BLaER1 (cell line): ENCODE measurements around the gene COL24A1.

Source experiments
- H3K27ac ChIP-seq: shearing (Covaris generic); formaldehyde crosslinking; 2 replicates; pipeline ENCODE4 v1.8.1; 2022
- H3K27me3 ChIP-seq: shearing (Covaris generic); formaldehyde crosslinking; 2 replicates; pipeline ENCODE4 v1.8.1; 2022
- H3K36me3 ChIP-seq: shearing (Covaris generic); formaldehyde crosslinking; 2 replicates; pipeline ENCODE4 v1.8.1; 2022
- H3K4me1 ChIP-seq: shearing (Covaris generic); formaldehyde crosslinking; 2 replicates; pipeline ENCODE4 v1.8.1; 2022
- H3K4me2 ChIP-seq: shearing (Covaris generic); formaldehyde crosslinking; 2 replicates; pipeline ENCODE4 v1.8.1; 2022
- H3K4me3 ChIP-seq: shearing (Covaris generic); formaldehyde crosslinking; 2 replicates; pipeline ENCODE4 v1.8.1; 2022
- H3K9ac ChIP-seq: shearing (Covaris generic); formaldehyde crosslinking; 2 replicates; pipeline ENCODE4 v1.8.1; 2022
- H3K9me3 ChIP-seq: shearing (Covaris generic); formaldehyde crosslinking; 2 replicates; pipeline ENCODE4 v1.8.1; 2022
- H4K20me1 ChIP-seq: shearing (Covaris generic); formaldehyde crosslinking; 2 replicates; pipeline ENCODE4 v1.8.1; 2022
- Cebpa-rat ChIP-seq: shearing (Covaris generic); IDR thresholded peaks from 2 replicates; pipeline ENCODE4 v1.8.1; 2022

The COL24A1 gene

DNA sequence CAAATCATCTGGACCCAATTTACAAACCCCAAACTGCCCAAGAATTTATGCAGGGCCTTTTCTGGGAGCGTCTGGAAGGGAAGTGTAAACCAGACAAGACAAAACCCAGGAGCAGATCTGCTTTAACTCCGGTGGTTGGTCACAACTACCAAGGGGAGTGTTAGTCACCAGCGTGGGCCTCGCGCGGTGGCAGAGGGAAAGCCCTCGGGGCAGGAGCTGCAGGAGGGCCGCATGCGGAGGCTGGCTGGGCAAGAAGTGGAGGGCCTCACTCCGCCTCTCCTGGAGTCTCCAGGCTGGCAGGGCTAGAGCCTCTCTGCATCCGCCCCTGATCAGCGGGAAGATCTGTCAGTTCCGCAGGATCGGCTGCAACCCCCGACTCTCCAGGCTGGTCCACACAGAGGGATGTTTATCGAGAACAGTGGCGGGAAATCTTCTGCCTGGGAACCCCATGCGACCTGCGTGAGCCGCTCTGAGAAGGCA, 2.0 kb downstream of the COL24A1 start:
- Histone ChIP-seq H3K9me3 (peaks cover 22% of the 10 kb centered on the region), H3K9ac (no peak overlapping the region), H3K27me3 (peaks cover 37% of the 10 kb centered on the region), H3K4me2 (no peak overlapping the region), H3K4me3 (no peak overlapping the region), H3K27ac (no peak overlapping the region), H3K36me3 (no peaks in the 10 kb centered on the region), H4K20me1 (peaks cover 6% of the 10 kb centered on the region; the same call in 1 of the 2 replicates), H3K4me1 (peaks cover 15% of the 10 kb centered on the region)
- no peak for TF ChIP-seq Cebpa-rat

DNA sequence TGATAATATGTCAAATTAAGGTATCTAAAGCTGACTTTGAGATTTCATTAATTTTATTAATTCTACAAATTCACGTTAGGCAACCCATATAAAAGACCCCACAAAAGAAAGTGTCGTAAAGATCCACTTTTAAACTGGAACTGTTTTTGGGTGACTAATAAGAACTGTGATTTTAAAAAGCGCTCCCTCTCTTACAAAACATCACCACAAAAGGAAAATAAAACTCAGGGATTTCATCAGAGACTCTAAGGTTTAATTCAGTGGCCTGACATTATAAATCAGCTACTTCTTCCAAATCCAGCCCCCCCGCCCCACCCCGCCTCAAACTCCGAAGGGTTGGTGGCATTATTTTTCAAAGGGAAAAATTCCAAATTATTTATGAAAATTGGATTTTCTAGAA, 2.7 kb downstream of the COL24A1 start:
- Histone ChIP-seq H3K9me3 (peaks cover 22% of the 10 kb centered on the region), H3K4me2 (no peak overlapping the region), H3K27ac (no peak overlapping the region), H3K4me1 (peaks cover 15% of the 10 kb centered on the region), H4K20me1 (peaks cover 6% of the 10 kb centered on the region; the same call in 1 of the 2 replicates), H3K4me3 (no peak overlapping the region), H3K9ac (no peak overlapping the region), H3K27me3 (peaks cover 37% of the 10 kb centered on the region), H3K36me3 (no peaks in the 10 kb centered on the region)
- TF ChIP-seq Cebpa-rat = no peak

GRCh38 chr1:86152887-86153286, 3.7 kb downstream of the COL24A1 start:
- H3K36me3 ChIP-seq = no peaks in the 10 kb centered on the region
- H3K27ac ChIP-seq = no peak overlapping the region
- H3K9me3 ChIP-seq = peaks cover 22% of the 10 kb centered on the region
- TF ChIP-seq Cebpa-rat = no peak
- H3K4me1 ChIP-seq = peaks cover 15% of the 10 kb centered on the region
- no peak overlapping the region for H3K4me2 ChIP-seq
- peaks cover 37% of the 10 kb centered on the region for H3K27me3 ChIP-seq
- no peak overlapping the region for H3K4me3 ChIP-seq
- no peak overlapping the region for H3K9ac ChIP-seq
- H4K20me1 ChIP-seq = peaks cover 6% of the 10 kb centered on the region; the same call in 1 of the 2 replicates

DNA sequence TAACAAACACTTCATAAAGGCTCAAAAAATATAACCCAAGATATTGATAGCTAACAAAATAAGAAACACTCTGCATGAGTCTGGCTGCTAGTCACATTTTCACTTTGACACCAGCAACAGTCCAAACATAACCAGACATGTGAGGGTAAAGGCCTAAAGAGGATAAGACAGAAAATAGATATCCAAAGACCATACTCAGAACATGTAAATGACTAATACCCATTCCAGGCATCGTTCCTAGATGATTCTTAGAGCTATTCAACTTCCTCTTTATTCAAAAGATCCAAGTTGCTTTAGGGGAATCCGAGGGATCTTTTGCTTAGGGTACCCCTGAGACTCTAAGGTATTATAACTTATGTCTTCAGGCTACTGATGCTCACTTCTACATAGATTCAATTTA, 5.1 kb downstream of the COL24A1 start:
- Histone ChIP-seq H3K36me3 (no peaks in the 10 kb centered on the region), H3K4me2 (no peak overlapping the region), H3K9ac (no peak overlapping the region), H3K4me1 (peaks cover 9% of the 10 kb centered on the region), H3K27ac (no peak overlapping the region), H3K27me3 (peaks cover 22% of the 10 kb centered on the region), H3K9me3 (peaks cover 19% of the 10 kb centered on the region), H3K4me3 (no peak overlapping the region), H4K20me1 (no peaks in the 10 kb centered on the region)
- TF ChIP-seq Cebpa-rat = no peak

GRCh38 chr1:86150553-86151055, 6.0 kb downstream of the COL24A1 start:
- Histone ChIP-seq H3K27me3 (peaks cover 14% of the 10 kb centered on the region), H3K9me3 (peaks cover 12% of the 10 kb centered on the region), H3K4me2 (no peak overlapping the region), H3K4me3 (no peak overlapping the region), H4K20me1 (no peaks in the 10 kb centered on the region), H3K36me3 (no peaks in the 10 kb centered on the region), H3K4me1 (peaks cover under 1% of the 10 kb centered on the region), H3K9ac (no peak overlapping the region), H3K27ac (no peak overlapping the region)
- no peak for TF ChIP-seq Cebpa-rat

GRCh38 chr1:86149591-86149990, 7.0 kb downstream of the COL24A1 start:
- no peak overlapping the region for H3K9ac ChIP-seq

DNA sequence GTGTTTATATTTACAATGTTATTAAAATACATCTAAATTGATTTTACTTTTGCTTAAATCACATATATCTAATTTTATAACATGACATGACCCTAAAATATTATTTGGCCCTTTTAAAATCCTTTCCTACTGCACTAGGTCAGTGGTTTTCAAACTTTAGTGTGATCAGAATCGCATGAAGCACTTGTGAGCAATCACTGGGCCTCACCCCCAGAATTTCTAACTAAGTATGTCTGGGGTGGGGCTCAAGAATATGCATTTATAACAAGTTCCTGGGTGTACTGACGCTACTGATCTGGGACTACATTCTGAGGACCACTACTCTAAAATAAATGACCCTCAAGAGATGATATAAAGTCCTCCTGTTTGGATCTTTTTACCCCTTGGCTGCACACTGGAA, 8.8 kb downstream of the COL24A1 start:
- Histone ChIP-seq H3K4me2 (no peak overlapping the region), H3K4me1 (no peaks in the 10 kb centered on the region), H3K36me3 (no peaks in the 10 kb centered on the region), H3K9me3 (no peaks in the 10 kb centered on the region), H3K4me3 (no peak overlapping the region), H3K27ac (no peak overlapping the region), H3K9ac (no peak overlapping the region), H3K27me3 (no peaks in the 10 kb centered on the region), H4K20me1 (no peaks in the 10 kb centered on the region)
- no peak for TF ChIP-seq Cebpa-rat

More at GRCh38 chr1:86149591-86149990, 7.0 kb downstream of the COL24A1 start:
- no peaks in the 10 kb centered on the region for H3K4me1 ChIP-seq
- peaks cover 4% of the 10 kb centered on the region for H3K27me3 ChIP-seq
- TF ChIP-seq Cebpa-rat = no peak
- H3K4me2 ChIP-seq = no peak overlapping the region
- no peak overlapping the region for H3K4me3 ChIP-seq
- peaks cover 2% of the 10 kb centered on the region; the same call in 1 of the 2 replicates for H3K9me3 ChIP-seq
- H4K20me1 ChIP-seq = no peaks in the 10 kb centered on the region
- H3K36me3 ChIP-seq = no peaks in the 10 kb centered on the region
- no peak overlapping the region for H3K27ac ChIP-seq

DNA sequence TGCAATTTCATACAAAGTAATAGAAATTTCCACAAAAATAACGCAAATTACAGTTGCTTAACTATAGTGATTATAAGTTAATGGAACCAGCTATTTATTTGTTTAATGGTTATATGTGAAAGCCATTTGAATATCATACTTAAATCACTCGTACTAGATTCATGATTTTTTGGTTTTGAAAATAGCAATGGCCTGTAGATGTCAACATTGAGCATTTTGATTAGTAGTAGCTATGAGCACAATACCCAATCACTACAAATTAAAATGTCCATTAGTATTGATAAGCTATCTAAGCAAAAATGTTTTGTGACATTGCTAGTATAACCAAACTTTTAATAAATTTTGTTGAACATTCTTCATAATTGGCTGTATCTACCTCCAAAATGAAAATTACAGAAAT, 10.0 kb downstream of the COL24A1 start:
- TF ChIP-seq Cebpa-rat = no peak
- Histone ChIP-seq H3K9me3 (no peaks in the 10 kb centered on the region), H3K4me3 (no peak overlapping the region), H4K20me1 (no peaks in the 10 kb centered on the region), H3K27ac (no peak overlapping the region), H3K27me3 (no peaks in the 10 kb centered on the region), H3K36me3 (no peaks in the 10 kb centered on the region), H3K9ac (no peak overlapping the region), H3K4me2 (no peak overlapping the region), H3K4me1 (no peaks in the 10 kb centered on the region)

DNA sequence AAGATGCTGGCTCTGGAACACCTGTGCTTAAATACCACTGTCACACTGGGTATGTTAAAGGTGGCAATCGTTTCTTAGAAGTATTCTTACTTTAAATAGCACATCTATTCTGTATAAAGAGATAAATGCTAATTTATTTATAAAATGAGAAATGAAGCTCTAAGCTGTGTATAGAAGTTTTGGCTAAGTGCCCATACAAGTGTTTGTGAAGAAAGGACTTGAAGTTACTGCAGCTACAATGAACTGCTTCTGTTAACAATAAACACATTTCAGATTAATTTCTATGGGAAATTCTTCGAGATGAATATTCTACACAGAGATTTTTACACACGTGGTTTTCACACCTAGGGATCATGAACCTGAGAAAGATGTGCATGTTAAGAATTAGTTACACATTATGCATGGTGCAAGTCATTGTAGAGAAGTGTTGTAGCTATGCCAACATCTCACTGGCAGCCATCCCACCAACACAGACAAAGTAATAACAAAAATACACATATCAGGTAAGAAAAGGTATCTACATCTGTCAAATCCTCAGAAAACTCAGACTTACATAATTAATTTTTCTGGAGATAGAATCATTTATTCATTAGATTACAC, 16.2 kb downstream of the COL24A1 start:
- Histone ChIP-seq H3K4me2 (no peak overlapping the region), H3K36me3 (no peaks in the 10 kb centered on the region), H3K9me3 (no peaks in the 10 kb centered on the region), H3K27me3 (no peaks in the 10 kb centered on the region), H3K27ac (no peak overlapping the region), H4K20me1 (no peaks in the 10 kb centered on the region), H3K4me3 (no peak overlapping the region), H3K9ac (no peak overlapping the region), H3K4me1 (no peaks in the 10 kb centered on the region)
- TF ChIP-seq Cebpa-rat = no peak

DNA sequence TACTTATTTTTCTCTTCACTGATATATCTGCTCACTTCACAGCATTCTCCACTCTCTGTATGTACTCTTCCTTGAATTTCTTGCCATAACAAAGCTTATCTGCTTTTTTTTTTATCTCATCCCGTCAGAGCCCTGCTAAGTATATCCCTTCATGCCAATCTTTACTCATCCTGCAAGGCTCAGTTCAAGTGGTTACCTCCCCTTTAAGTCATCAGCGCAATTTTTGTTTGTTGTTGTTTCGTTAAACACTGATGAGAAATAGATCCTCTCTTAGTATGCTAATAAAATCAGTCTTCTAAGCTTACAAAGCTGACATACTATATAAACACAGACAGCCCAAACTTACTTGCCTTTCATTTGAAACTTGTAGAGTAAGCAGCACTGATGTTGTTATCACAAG, 17.8 kb downstream of the COL24A1 start:
- Histone ChIP-seq H3K27ac (no peak overlapping the region), H3K4me1 (no peaks in the 10 kb centered on the region), H3K36me3 (no peaks in the 10 kb centered on the region), H3K27me3 (no peaks in the 10 kb centered on the region), H4K20me1 (no peaks in the 10 kb centered on the region), H3K4me3 (no peak overlapping the region), H3K9me3 (no peaks in the 10 kb centered on the region), H3K4me2 (no peak overlapping the region), H3K9ac (no peak overlapping the region)
- no peak for TF ChIP-seq Cebpa-rat
